HG03097 (cell line): ENCODE measurements around the gene CYTL1.
"Not testable (repeated sequence)": the region's sequence is repeated elsewhere in the genome, so short reads cannot be mapped to it uniquely, and the experiment has no call there.

Experiments
- ATAC-seq: cut with Tn5 transposase; IDR thresholded peaks from one replicate; pipeline ENCODE4 v1.9.1; 2021; ENCODE audit not compliant: unreplicated experiment, low FRiP score

CYTL1 gene

DNA sequence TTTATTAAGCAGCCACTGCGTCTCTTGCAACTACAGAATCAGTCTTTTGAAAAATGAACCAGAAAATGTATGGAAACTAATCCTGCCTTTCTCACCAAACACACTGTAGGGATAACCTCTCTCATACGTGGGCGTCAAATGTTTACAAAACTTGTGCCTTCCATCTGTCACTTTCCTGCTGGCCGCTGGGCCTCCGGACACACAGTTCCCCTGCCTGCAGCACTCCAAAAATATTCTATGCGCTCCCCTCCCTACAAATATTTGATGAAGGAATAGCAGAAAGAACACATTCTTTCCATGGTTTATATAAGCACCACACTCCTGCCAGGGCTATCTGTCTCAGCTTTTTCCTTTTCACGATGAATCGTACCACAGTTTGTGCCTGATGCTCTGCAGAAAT is 14.9 kb upstream of the CYTL1 start:
- no peak for ATAC-seq

DNA sequence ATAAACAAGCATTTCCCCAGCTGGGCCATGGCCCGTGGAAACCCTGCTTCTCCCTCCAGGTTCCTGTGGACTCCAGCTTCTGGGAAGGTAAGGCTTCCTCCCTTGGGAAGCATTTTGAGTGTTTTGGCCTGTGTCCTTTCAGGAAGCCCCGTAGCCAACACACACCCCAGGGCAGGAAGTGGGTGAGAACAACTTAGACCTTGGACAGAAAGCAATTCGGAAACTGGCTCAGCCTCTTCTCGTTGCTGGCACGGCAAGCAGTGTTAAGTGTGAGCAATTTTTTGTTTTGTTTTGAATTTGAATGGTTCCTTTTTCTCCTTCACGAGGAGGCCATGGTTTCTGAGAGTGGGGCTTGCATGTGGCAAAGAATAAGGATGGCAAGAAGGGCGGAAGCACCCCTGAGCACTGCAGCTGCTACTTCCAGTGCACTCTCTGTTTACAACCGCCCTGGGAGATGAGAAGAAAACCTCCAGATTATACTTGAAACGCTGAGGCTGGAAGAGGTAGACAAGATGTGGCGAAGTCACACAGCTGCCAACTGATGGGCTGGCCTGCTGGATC is 14.1 kb upstream of the CYTL1 start:
- no peak for ATAC-seq

DNA sequence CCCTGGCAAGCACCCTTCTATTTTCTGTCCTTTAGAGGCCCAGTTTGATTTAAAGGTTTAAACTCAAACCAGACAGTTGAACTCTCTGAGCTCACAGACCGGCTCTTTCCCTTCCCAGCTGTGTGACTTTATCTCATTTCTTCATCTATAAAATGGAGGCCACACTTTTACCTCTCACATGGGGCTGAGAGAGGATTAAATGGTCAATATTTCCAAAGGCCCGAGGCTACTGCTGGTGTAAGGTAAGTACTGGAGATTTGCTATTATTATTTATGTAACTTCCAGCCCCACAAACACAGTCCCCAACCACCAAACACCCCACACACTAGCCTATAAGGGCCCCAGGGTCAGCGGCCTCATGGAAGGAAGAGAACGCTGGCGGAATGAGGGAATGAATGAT is 13.6 kb upstream of the CYTL1 start:
- no peak for ATAC-seq

DNA sequence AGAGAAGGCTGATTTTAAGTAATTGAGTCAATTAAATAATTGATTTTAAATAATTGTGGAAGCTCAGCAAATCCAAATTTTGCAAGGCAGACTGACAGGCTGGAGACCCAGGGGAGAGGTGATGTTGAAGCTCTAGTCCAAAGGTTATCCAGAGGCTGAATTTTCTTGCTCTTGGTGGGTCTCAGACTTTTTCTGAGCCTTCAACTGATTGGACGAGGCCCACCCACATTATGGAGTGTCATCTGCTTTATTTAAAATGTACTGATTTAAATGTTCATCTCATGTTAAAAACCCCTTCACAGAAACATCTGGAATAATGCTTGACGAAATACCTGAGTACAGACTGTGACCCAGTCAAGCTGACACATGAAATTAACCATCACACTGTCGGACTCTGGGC is 11.7 kb upstream of the CYTL1 start:
- no peak for ATAC-seq

DNA sequence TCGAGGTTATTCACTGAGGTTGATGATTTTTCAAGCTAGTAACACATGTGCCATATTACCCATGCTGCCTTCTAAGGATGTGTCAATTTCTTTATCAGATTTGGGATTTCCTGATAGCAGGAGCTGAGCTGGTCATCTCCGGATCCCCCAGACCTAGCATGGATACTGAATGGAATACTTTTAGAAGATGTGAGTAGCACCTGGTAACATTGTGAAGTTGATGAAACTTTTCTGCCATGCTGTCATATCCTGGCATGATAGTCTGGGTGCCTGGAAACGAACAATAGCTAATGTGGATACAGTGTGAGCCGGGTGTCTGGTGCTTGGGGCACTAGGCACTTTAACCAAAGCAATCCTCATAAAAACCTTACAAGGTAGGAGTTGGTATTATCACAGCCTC is 11.0 kb upstream of the CYTL1 start:
- ATAC-seq = no peak

DNA sequence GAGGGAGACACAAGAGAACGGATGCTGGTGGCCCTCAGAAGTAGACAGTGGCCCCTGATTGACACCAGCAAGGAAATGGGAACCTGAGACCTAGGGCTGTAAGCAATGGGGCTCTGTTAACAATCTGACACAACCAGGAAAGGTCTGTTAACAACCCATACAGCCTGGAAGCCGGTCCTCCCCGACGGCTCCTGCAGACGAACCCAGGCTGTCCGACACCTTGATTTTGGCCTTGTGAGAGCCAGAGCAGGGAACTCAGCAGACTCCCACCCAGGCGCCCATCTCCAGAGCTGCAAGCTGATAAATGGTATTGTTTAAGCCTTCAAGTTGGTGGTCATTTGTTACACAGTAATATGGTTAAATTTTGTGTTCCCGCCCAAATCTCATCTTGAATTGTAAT is 10.2 kb upstream of the CYTL1 start:
- ATAC-seq = no peak

DNA sequence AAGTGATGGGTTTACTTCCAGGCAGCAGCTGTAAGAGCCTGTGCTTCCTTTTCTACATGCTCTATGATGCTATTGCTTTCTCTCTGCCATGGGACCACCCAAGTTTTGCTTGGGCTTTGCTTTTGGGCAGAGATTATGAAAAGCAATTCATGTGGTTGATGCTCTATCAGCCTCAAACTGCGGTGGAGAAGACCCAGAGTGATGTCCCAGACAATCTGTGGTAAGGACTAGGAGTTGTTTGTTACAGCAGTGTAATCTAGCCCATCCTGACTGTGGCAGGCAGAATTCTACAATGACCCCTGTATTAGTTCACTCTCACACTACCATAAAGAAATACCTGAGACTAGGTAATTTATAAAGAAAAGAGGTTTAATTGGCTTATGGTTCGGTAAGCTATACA is 9.2 kb upstream of the CYTL1 start:
- no peak for ATAC-seq

DNA sequence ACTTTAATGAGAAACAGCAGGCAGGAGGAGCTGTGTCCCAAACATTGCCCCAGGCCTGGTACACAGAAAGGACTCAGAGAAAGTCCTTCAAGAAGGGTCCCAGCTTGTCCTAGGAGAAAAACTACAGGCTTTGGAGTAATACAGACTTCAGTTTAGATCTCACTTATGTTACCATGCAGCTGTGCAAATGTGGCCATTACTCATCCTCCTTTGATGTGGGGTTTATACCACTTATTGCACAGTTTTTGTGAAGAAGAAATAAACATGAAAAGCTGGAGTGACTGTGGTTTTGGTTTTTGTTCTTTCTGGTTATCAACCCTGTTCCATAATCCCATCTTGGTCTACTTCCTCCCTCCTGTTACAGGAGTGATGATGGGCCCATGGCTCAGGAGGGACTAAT is 8.1 kb upstream of the CYTL1 start:
- ATAC-seq = no peak

DNA sequence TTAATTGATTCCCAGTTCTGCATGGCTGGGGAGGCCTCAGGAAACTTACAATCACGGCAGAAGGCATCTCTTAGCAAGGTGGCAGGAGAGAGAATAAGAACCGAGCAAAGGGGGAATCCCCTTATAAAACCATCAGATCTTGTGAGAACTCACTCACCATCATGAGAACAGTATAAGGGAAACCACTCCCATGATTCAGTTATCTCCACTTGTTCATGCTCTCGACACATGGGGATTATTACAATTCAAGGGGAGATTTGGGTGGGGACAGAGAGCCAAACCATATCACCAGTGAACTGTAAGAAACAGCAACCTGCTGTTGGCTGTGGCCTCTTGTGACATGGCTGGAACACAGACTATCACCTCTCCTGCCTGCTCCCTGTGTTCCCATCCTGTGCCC is 7.1 kb upstream of the CYTL1 start:
- no peak for ATAC-seq

DNA sequence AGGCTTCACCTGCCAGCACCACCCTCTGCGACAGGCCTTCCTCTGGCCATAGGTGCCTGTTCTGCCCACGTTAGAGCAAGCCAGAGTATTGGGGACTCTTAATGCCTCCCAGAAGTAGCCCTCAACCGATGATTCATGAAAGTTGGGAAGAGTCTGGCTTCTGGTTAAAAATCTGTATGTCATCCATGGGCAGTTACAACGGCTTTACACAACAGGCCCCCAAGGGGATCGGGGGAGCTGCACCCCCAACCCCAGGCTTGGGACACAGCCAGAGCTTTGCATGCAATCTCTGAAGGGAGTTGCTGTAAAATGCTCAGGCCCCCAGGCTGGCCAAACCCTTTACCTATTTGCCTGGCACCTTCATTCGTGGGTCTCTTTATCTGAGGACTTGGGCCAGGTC is 5.4 kb upstream of the CYTL1 start:
- ATAC-seq = no peak

DNA sequence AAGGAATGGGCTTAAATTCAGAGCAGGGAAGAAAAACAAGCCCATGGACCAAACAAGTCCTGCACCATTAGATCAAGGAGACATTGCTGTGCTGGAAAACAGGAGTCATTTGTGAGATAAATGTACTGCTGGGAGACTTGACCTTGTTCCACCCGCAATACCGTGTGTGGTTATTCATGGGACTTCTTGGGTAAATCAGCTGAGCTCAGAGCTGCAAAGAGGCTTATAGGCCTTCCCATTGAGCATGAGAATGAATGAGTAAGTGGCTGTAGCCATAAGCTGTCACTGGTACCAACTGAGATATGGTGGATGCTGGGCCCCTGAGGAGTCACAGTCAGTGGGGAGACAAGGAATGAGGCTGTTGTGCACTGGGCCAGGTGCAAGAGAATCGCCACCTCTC is 2.3 kb upstream of the CYTL1 start:
- no peak for ATAC-seq

DNA sequence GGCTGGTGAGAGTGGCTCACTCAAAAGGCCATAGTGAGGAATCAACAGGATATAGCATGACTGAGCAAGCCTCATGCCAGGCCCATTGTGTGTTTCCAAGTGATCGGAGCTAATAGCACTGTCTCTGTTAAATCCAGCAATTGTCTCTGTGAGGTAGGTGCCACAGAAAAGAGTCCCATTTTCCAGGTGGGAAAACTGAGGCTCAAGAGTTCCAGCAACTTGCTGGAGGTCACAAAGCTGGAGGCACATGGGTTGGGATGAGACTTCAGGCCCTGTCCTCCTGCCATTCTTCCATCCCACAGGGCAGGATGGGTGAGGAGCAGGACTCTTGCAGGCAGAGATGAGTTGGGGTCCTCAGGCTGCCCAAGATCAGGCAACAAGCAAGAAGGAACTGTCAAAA is 1.1 kb upstream of the CYTL1 start:
- no peak for ATAC-seq

DNA sequence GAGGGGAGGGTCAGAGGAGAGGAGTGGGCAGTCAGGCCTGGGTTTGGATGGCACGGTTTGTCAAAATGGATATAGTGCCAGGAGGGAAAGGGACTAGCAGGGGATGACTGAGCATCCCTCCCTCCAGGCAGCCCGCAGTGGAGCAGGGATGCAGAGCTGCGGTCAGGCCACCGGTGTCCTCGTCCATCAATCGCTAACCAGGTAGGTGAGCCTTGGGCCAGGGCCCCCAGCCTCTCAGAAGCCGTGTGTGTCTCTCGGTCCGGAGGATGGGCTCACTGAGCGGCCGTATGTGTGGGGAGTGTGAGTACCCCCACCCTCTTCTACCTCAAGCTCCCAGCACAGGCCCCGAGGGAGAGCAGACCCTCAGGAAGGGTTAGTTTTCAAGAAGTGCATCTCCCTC is 538 bp upstream of the CYTL1 start:
- ATAC-seq = no peak

DNA sequence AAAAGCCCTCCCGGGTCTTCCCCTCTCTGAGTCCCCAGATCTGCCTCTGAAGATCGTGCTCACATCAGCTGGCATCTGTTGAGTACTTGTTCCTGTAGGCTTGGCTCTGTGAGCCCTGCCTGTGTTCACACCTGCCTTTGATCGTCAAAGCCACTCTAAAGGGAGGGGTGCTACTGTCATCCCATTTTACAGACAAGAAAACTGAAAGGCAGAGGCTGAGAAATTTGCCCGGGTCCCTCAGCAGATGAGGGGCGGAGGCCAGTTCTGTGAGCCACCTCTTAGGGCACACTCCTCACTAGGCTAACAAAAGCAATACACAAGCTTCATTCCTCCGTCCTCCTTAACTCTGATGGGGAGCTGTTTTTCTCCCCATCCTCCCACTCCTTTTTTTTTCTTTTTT is 655 bp downstream of the CYTL1 start:
- ATAC-seq = no peak

DNA sequence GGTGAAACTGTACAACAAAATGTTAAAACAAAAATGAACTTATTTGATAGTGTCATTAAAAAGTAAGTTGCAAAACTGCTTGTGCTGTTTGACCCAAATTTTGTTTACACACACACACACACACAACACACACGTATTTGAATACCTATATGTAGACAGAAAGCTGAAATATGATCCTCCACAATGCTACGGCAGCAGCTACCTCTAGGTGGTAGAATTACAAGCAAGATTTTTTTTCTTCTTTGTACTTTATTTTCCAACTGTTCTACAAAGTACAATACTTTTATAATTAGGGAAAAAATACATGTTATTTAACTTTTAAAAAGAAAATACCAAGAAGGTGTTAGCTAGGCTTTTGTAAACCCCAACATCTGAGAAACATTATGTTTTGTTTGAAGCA is 1.2 kb downstream of the CYTL1 start:
- ATAC-seq = no peak

DNA sequence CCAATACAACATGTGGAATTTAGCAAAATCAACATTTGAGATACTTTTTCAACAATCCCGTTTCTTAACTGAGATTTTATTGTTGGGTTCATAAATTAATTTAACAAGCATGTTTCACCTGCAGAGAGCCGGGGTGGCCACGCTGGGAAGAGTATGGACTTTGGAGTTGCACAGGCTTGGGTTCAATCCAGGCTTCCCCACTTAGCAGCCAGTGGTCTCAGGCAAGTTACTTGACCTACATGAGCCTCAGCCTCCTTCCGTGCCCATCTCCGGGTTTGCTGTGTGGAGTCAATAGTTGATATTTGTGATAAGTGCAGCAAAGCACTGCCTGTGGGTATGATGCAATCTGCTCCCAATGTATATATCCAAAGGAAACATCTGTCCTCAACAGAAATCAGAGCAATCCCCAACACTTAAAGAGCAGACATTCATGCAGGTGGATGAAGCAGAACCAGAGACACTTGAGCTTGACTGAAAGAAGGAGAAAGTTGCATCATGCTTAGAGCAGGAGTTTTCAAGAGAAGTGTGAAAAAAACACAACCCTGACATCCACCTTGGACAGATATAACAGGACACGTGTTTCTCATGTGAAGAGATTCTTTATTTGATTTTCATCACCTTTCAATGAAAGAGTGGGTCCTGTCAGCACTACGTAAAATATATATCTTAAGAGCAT is 5.1 kb downstream of the CYTL1 start:
- ATAC-seq = no peak

DNA sequence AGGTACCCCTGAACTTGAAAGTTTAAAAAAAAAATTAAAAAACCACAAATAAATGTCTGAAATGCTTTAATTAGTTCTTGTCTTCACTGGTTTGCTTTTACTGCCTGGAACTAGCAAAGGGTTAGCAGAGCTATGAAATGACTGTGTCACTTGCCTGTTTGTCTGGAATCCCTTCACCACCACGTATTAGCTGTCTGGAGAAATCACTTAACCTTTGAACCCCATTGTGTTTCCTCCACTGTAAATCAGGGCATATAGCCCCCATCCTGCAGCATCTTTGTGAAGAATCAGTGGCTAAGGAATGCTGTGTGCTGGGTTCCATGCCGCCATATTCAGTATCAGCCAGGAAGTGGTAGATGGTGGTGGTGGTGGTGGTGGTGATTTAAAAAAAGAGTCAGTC is 6.3 kb downstream of the CYTL1 start:
- no peak for ATAC-seq

DNA sequence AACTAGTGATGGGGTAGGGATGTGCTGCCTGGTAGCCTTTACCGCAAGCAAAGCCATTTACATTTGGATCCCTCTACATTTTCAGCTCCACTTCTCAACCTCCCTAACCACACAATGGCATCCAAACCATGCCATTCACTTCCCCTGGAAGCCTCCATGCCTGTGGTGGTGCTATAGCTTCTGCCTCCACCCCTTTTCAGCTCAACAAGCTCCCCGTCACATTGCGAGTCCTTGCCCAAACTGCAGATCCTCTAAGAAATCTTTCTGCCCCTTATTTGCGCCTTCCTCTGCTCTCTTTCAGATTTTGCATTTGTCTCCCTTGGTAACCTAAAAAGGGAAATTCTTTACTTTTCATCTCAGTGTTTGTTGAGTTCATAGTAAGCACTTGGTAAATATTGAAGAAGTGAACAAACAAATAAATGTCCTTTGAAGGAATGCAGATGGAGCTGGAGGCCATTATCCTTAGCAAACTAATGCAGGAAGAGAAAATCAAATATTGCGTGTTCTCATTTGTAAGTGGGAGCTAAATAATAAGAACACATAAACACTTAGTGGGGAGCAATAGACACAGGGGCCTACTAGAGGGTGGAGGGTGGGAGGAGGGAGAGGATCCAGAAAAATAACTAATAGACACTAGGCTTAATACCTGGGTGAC is 6.9 kb downstream of the CYTL1 start:
- no peak for ATAC-seq

DNA sequence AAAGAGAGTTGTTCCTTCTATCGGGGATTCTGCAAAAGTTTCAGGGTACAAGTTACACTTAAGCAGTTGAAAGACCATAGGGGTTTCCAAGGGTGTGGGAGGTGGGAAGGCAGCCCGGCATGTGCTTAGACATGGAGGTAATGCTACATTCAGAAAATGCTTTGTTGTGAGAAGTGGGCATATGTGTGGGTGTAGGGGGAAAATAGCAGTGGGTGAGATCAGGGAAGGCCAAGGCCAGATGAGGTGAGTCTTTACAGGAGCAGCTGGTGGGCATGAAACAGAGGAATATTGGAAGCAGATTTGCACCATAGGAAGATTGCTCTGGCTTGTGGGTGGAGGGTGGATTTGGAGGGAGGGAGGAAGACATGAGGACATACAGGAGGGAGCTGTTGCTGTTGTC is 8.3 kb downstream of the CYTL1 start:
- no peak for ATAC-seq

DNA sequence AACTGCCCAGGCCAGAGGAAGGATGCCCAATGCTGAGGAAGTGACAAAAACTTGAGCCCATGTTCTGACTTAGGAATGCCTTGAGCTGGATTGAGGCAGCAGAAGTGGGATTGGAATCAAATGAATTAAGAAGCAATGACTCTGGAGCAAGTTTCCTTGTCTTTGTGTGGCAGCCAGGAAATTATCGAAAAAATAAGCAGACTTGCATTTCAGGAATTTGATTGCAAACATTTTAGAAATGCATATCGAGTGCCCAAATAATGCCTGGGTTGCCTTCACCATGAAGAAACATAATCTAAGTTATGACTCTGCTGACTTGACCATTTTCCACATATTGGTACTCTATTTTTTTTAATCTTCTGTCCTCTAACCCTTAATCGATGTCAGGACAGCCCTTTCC is 9.5 kb downstream of the CYTL1 start:
- no peak for ATAC-seq

DNA sequence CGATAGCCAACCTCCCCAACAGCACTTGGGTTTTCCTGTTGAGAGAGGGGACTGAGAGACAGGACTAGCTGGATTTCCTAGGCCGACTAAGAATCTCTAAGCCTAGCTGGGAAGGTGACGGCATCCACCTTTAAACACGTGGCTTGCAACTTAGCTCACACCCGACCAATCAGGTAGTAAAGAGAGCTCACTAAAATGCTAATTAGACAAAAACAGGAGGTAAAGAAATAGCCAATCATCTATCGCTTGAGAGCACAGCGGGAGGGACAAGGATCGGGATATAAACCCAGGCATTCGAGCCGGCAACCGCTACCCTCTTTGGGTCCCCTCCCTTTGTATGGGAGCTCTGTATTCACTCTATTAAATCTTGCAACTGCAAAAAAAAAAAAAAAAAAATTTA is 12.3 kb downstream of the CYTL1 start:
- not testable (repeated sequence) for ATAC-seq

DNA sequence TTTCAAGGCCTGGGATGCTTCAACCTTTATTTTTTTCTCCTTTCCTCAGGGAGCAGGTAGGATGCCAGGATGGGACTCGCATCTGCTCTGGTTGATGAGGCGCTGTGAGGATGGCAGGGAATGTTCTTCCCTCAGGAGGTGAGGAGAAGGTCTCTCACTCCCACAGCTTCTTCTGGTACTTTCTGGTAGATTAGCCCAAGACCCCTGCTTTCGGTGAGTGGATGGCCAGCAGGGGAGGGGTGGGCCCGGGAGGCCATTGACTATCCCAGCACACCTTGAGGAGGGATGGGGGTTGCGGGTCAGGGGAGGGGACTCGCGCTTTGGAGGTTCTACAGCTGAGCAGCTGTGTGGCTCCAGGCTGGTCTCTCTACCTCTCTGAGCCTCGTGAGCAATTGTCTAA is 14.8 kb downstream of the CYTL1 start:
- no peak for ATAC-seq
